ENCODE results near the gene ZNF460.

- TF ChIP-seq EP300 (IDR thresholded peaks at IDR 0.05) = no peak
- TF ChIP-seq POLR2A (IDR thresholded peaks at IDR 0.05) = no peak
- no peak for TF ChIP-seq CTCF (IDR thresholded peaks at IDR 0.05)
- no peak for TF ChIP-seq POLR2AphosphoS5 (IDR thresholded peaks at IDR 0.05)
These were observed 39.1 kb upstream of the ZNF460 start for GRCh38 chr19:57241176-57241575.
